KMS-11 (cell line): ENCODE results near the gene FBLN7.

Source experiments
- H2AFZ ChIP-seq: fragments of 200-600 bp; sonication (generic); 2 replicates; pipeline ENCODE4 v1.6.1; 2016; ENCODE audit warnings: antibody characterized with exemption, mixed run types, low read depth
- H3K27ac ChIP-seq: fragments of 200-600 bp; sonication (generic); 2 replicates; pipeline ENCODE4 v1.6.1; 2016; ENCODE audit warnings: mild to moderate bottlenecking, mixed run types
- H3K27me3 ChIP-seq: fragments of 200-600 bp; sonication (generic); 2 replicates; pipeline ENCODE4 v1.6.1; 2017; ENCODE audit warnings: mild to moderate bottlenecking, low read depth, mixed run types, moderate library complexity; ENCODE audit not compliant: insufficient read depth
- H3K36me3 ChIP-seq: fragments of 200-600 bp; sonication (generic); 2 replicates; pipeline ENCODE4 v1.6.1; 2017; ENCODE audit warnings: mild to moderate bottlenecking, mixed run types; ENCODE audit not compliant: insufficient read depth
- H3K4me1 ChIP-seq: fragments of 200-600 bp; sonication (generic); 2 replicates; pipeline ENCODE4 v1.6.1; 2016; ENCODE audit warnings: mild to moderate bottlenecking, low read depth, mixed run types; ENCODE audit not compliant: poor library complexity, severe bottlenecking
- H3K4me2 ChIP-seq: fragments of 200-600 bp; sonication (generic); 2 replicates; pipeline ENCODE4 v1.7.0; 2016; ENCODE audit warnings: mild to moderate bottlenecking, mixed run types
- H3K4me3 ChIP-seq: fragments of 200-600 bp; sonication (generic); IDR thresholded peaks from 2 replicates; pipeline ENCODE4 v1.6.1; 2017; ENCODE audit warnings: low read depth, low read length, mixed read lengths; ENCODE audit not compliant: insufficient read depth
- H3K79me2 ChIP-seq: fragments of 200-600 bp; sonication (generic); 2 replicates; pipeline ENCODE4 v1.6.1; 2016; ENCODE audit warnings: low read depth, mixed run types; ENCODE audit not compliant: insufficient read depth
- H3K9ac ChIP-seq: fragments of 200-600 bp; sonication (generic); 2 replicates; pipeline ENCODE4 v1.6.1; 2016; ENCODE audit warnings: mild to moderate bottlenecking, mixed run types
- H4K20me1 ChIP-seq: fragments of 200-600 bp; sonication (generic); 2 replicates; pipeline ENCODE4 v1.6.1; 2016; ENCODE audit warnings: mild to moderate bottlenecking, mixed run types; ENCODE audit not compliant: insufficient read depth
- CTCF ChIP-seq: fragments of 200-600 bp; sonication (generic); conservative IDR thresholded peaks from 2 replicates; pipeline ENCODE4 v1.6.1; 2017; ENCODE audit warnings: low read depth, mild to moderate bottlenecking, antibody characterized with exemption, low read length, moderate library complexity, mixed read lengths

Gene FBLN7

GRCh38 chr2:112151271-112151670 lies 13.1 kb downstream of the FBLN7 start:
- no peak for TF ChIP-seq CTCF
- H3K36me3 ChIP-seq, result no peaks in the 10 kb centered on the region
- H3K79me2 ChIP-seq, result no peaks in the 10 kb centered on the region
- H3K27ac ChIP-seq, result no peak overlapping the region
- H3K4me3 ChIP-seq, result no peak overlapping the region
- no peak overlapping the region for H2AFZ ChIP-seq
- no peak overlapping the region for H3K4me2 ChIP-seq
- H4K20me1 ChIP-seq, result no peaks in the 10 kb centered on the region
- no peaks in the 10 kb centered on the region for H3K4me1 ChIP-seq
- H3K27me3 ChIP-seq, result no peaks in the 10 kb centered on the region
- H3K9ac ChIP-seq, result no peak overlapping the region

DNA sequence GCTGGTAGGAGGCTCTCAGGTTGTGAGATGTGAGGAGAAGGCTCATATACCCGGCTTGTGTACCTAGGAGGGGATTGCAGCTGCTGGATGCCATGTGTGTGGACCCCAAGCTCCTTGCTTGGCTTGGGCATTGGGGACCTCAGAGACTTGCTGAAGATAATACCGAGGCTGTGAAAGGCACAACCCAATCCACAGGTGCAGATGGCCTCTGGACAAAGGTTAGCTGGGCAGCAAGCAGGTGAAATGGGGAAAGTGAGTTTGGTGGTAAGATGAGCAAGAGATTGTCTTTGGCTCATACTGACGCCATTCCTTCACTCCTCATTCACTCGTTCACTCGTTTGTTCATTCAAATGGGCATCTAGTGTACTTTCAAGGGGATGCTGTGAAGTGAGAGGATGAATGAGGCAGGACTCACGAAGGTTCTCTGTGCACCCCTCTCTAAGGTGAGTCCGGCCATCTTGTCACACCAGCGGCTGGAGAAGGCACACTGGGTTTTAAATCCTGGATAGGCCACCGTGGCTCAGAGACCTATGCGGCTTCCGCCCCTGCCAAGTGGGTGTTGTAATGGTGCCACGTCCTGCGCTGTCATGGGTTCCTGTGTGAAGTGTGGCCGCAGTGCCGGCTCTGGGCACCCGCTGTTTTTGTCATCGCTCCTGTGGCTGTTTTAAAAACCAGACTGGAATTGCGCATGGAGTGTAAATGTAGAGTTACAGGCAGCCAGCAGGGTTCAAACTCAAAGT lies 13.7 kb downstream of the FBLN7 start:
- TF ChIP-seq CTCF, result no peak
- H3K4me3 ChIP-seq, result no peak overlapping the region
- no peak overlapping the region for H3K27ac ChIP-seq
- H2AFZ ChIP-seq, result no peak overlapping the region
- H3K4me1 ChIP-seq, result no peaks in the 10 kb centered on the region
- H3K27me3 ChIP-seq, result no peaks in the 10 kb centered on the region
- no peak overlapping the region for H3K4me2 ChIP-seq
- H3K36me3 ChIP-seq, result no peaks in the 10 kb centered on the region
- no peaks in the 10 kb centered on the region for H4K20me1 ChIP-seq
- H3K9ac ChIP-seq, result no peak overlapping the region
- H3K79me2 ChIP-seq, result no peaks in the 10 kb centered on the region

- H3K36me3 ChIP-seq, result no peaks in the 10 kb centered on the region
- H3K4me2 ChIP-seq, result no peak overlapping the region
- no peak overlapping the region for H3K27ac ChIP-seq
- H4K20me1 ChIP-seq, result no peaks in the 10 kb centered on the region
- H3K4me3 ChIP-seq, result no peak overlapping the region
- no peak overlapping the region for H2AFZ ChIP-seq
- no peaks in the 10 kb centered on the region for H3K27me3 ChIP-seq
- H3K79me2 ChIP-seq, result no peaks in the 10 kb centered on the region
- no peaks in the 10 kb centered on the region for H3K4me1 ChIP-seq
- no peak for TF ChIP-seq CTCF
- no peak overlapping the region for H3K9ac ChIP-seq
Measured at GRCh38 chr2:112152476-112153178, 14.4 kb downstream of the FBLN7 start.

- Histone ChIP-seq H3K36me3 (no peaks in the 10 kb centered on the region), H2AFZ (no peak overlapping the region), H3K27ac (no peak overlapping the region), H3K4me3 (no peak overlapping the region), H3K4me1 (no peaks in the 10 kb centered on the region), H3K27me3 (no peaks in the 10 kb centered on the region), H3K9ac (no peak overlapping the region), H4K20me1 (no peaks in the 10 kb centered on the region), H3K79me2 (no peaks in the 10 kb centered on the region), H3K4me2 (no peak overlapping the region)
- TF ChIP-seq CTCF, result no peak
Measured at GRCh38 chr2:112153179-112153490, 14.9 kb downstream of the FBLN7 start.
